Measurements from ENCODE around the gene APOOL. TPM values are rescaled to one million over a fixed set of nuclear protein-coding genes. Genes with fewer than 3 reads are reported as not detected.

The APOOL gene
- total and polyA plus RNA-seq, 2 of the 13 experiments (the other 11 are each of a cell fraction or from before 2014, with no cell fraction given) = 7.3 to 13.9 TPM

- intact Hi-C loops (cut with micrococcal nuclease; ENCODE audit: unreplicated experiment) = loop anchor here (2.0 kb wide), 1 partner anchor 323 kb away; no protein-coding TSS in a partner anchor
- no peaks in the 10 kb centered on the region for H4K20me1 ChIP-seq (ENCODE audit: insufficient read depth, low read length)
- no peak overlapping the region for H2AFZ ChIP-seq (ENCODE audit: low read length)
- POLR2A ChIA-PET = no interaction called here
- no peak for DNase-seq (ENCODE audit: low spot score)
- no peaks in the 10 kb centered on the region for H3K4me1 ChIP-seq (ENCODE audit: insufficient read depth, low read length)
- H3K27me3 ChIP-seq (ENCODE audit: control insufficient read depth in 1 of 2, insufficient read depth in 2 of 2, low read length in 2 of 2) = no peaks in the 10 kb centered on the region
- no peak overlapping the region for H3K4me3 ChIP-seq (replicated peaks in 1 of 3; ENCODE audit: insufficient read depth in 1 of 3, low read depth in 2 of 3, low read length in 3 of 3)
- no peak overlapping the region for H3K9ac ChIP-seq (ENCODE audit: insufficient read depth, low read depth, low read length)
- in situ Hi-C loops (cut with HindIII; ENCODE audit: extremely low pct_ligation_motif_present, low pct_unique_long_range_greater_than_20kb) = no loop called here
- CTCF ChIA-PET (ENCODE audit: low intra/inter-chr PET ratio, low total read pairs) = no interaction called here
- TF ChIP-seq AGO2 (optimal IDR thresholded peaks at IDR 0.05; ENCODE audit: low read depth, low read length) = no peak
- no peak for TF ChIP-seq HNRNPUL1 (IDR thresholded peaks at IDR 0.05; ENCODE audit: low read depth, low read length)
- TF ChIP-seq NR0B2 (CRISPR knock-in tag; IDR thresholded peaks at IDR 0.05) = no peak
- TF ChIP-seq PRDM4 (CRISPR knock-in tag; IDR thresholded peaks at IDR 0.05; ENCODE audit: borderline replicate concordance) = no peak
- no peak for TF ChIP-seq FOXC1 (CRISPR knock-in tag; IDR thresholded peaks at IDR 0.05; ENCODE audit: borderline replicate concordance)
- no peak for TF ChIP-seq ZNF777 (CRISPR knock-in tag; IDR thresholded peaks at IDR 0.05)
- no peak for TF ChIP-seq ZNF572 (CRISPR knock-in tag; IDR thresholded peaks at IDR 0.05)
- TF ChIP-seq ZNF775 (CRISPR knock-in tag; IDR thresholded peaks at IDR 0.05; ENCODE audit: borderline replicate concordance) = no peak
- no peak for TF ChIP-seq SMAD9 (CRISPR knock-in tag; IDR thresholded peaks at IDR 0.05)
- no peak for TF ChIP-seq ZNF597 (CRISPR knock-in tag; IDR thresholded peaks at IDR 0.05)
- no peak for TF ChIP-seq SP2 (CRISPR knock-in tag; IDR thresholded peaks at IDR 0.05)
- TF ChIP-seq ATF7-NPFF (CRISPR knock-in tag; IDR thresholded peaks at IDR 0.05; ENCODE audit: low read depth) = no peak
- TF ChIP-seq RAD21 (CRISPR knock-in tag; IDR thresholded peaks at IDR 0.05) = no peak
- TF ChIP-seq SRY (CRISPR knock-in tag; IDR thresholded peaks at IDR 0.05) = no peak
- no peak for TF ChIP-seq HNRNPL (IDR thresholded peaks at IDR 0.05; ENCODE audit: low read depth, low read length)
- TF ChIP-seq DPF2 (CRISPR knock-in tag; IDR thresholded peaks at IDR 0.05; ENCODE audit: borderline replicate concordance, low read depth) = no peak
- TF ChIP-seq IRF1 (CRISPR knock-in tag; IDR thresholded peaks at IDR 0.05; ENCODE audit: low read depth) = no peak
- no peak for TF ChIP-seq JUNB (CRISPR knock-in tag; IDR thresholded peaks at IDR 0.05; ENCODE audit: borderline replicate concordance)
- TF ChIP-seq HDAC6 (IDR thresholded peaks at IDR 0.05; ENCODE audit: low read depth, low read length) = no peak
- TF ChIP-seq ZSCAN25 (CRISPR knock-in tag; IDR thresholded peaks at IDR 0.05) = no peak
- no peak overlapping the region for H3K4me2 ChIP-seq (ENCODE audit: low read depth, low read length)
- BruUV-seq (replicated peaks) = no TSS peak
- 94% methylated on average over 3 of the region's 3 CpGs for WGBS (ENCODE audit: low lambda C conversion rate)
- H3K36me3 ChIP-seq (replicated peaks in 1 of 2; ENCODE audit: control insufficient read depth in 1 of 2, insufficient read depth in 2 of 2, low read length in 2 of 2) = 0 out of 5 replicates have a peak, but pooled peaks cover 0 to 3% of the 10 kb centered on the region in 2 experiments
- H3K27ac ChIP-seq (ENCODE audit: extremely low read length, insufficient read depth, low read length) = no peak overlapping the region
- no peaks in the 10 kb centered on the region for H3K9me3 ChIP-seq (ENCODE audit: low read length)
- no peaks in the 10 kb centered on the region for H3K79me2 ChIP-seq (ENCODE audit: insufficient read depth, low read length)
- no peak for ATAC-seq
- FAIRE-seq = no peak
Measured at GRCh38 chrX:85052205-85052604, 48.5 kb downstream of the APOOL start.

Measured in HepG2 (cell line).